ENCODE data around the gene VIM.
"Not testable (repeated sequence)": the region's sequence is repeated elsewhere in the genome, so short reads cannot be mapped to it uniquely, and the experiment has no call there.

VIM gene

DNA sequence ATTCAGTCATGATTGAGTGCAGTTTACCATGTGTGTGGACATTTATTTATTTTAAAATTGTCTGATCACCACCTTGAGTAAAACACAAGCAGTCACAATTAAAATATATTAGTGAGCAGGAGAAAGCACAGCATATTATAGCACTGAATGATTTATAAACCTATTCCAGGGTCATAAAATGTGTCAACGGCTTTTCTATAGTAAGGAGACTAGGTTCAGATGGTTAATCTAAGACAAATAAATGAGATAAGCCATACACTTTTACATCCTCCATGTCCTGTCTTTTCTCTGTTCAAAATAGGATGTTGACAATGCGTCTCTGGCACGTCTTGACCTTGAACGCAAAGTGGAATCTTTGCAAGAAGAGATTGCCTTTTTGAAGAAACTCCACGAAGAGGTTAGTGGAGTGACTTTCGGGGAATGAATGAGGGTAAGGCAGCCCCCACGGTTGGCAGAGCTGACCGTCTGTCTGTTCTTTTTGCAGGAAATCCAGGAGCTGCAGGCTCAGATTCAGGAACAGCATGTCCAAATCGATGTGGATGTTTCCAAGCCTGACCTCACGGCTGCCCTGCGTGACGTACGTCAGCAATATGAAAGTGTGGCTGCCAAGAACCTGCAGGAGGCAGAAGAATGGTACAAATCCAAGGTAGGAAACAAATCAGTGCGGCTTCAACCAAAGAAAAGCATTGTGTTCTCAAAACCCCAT is 5.4 kb downstream of the VIM start:
- no peak for DNase-seq

DNA sequence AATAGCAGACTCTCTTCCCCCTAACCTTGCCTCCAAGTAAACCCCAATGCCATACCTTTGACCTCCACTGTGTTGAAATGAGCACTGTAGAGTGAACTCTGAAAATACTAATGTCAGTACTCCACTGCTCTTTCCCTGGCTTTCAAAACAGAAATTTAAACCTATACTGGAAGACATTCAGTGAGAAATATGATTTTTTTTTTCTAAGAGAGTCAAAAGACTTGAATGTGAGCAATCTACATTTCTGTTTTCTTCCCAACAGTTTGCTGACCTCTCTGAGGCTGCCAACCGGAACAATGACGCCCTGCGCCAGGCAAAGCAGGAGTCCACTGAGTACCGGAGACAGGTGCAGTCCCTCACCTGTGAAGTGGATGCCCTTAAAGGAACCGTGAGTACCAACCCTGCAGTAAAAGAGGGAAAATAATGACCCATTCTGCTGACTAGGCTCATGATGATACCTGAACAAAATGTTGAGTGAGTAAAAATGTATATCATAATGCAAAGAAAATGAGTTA is 6.4 kb downstream of the VIM start:
- DNase-seq, result no peak

DNA sequence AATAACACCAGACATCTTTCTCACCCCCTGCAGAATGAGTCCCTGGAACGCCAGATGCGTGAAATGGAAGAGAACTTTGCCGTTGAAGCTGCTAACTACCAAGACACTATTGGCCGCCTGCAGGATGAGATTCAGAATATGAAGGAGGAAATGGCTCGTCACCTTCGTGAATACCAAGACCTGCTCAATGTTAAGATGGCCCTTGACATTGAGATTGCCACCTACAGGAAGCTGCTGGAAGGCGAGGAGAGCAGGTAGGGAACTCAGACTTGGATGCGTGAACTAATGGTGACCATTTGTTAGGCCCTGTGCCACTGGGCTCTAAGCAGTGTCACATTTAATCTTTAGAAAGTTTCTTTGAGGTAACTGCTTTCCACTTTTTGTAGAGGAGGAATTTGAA is 7.1 kb downstream of the VIM start:
- peak; percentile 36 for DNase-seq

DNA sequence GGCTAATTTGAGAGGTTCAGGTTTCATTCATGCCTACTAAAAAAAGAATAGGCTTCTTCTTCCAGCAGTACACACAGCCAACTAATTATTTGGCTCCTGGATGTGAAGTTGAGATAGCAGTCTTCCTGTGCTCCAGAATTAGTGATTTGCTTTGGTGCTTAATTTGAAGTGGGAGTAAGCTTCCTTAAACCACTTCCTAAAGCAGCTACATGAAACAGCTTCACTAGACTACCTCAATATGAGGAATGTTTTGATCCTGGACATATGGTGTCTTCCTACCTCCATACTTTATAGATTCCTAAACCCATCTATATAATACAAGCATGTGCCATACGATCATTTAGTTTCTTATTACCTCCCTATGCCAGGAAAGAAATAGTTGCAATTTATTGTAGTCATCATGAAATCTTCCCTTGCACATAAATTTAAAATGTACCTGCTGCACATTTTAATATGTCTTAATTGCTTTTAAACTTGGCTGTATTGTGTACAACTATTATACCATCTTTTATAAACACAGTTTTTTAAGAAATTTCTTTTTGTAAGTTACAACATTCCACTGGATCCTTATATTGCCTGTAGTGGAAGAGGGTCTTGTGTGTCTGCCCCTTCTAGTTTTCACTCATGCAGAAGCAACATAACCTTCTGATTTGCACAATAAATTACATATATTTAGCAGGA is 8.6 kb downstream of the VIM start:
- no peak for DNase-seq

DNA sequence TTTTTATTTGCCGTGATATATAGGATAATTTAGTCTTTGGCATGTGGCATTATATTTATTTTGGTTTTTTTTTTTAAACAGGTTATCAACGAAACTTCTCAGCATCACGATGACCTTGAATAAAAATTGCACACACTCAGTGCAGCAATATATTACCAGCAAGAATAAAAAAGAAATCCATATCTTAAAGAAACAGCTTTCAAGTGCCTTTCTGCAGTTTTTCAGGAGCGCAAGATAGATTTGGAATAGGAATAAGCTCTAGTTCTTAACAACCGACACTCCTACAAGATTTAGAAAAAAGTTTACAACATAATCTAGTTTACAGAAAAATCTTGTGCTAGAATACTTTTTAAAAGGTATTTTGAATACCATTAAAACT is 9.1 kb downstream of the VIM start:
- no peak for DNase-seq

DNA sequence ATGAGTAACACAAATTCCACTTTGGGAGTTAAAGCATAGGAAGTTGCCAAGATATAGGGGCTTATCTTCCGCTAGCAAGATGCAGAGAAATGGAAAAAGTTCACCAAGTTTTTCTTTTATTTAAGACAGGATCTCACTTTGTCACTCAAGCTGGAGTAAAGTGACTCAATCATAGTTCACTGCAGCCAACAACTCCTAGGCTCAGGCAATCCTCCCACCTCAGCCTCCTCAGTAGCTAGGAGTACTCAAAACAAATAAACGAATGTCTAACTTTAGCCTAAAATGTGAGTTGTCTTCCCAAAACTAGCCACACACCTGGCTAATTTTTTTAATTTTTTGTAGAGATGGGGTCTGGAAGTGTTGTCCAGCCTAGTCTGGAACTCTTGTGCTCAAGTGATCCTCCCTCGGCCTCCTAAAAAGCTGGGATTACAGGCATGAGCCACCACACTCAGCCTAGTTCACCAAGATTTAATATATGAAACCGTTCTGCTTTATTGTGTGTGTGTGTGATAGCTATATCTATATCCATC is 9.9 kb downstream of the VIM start:
- no peak for DNase-seq

DNA sequence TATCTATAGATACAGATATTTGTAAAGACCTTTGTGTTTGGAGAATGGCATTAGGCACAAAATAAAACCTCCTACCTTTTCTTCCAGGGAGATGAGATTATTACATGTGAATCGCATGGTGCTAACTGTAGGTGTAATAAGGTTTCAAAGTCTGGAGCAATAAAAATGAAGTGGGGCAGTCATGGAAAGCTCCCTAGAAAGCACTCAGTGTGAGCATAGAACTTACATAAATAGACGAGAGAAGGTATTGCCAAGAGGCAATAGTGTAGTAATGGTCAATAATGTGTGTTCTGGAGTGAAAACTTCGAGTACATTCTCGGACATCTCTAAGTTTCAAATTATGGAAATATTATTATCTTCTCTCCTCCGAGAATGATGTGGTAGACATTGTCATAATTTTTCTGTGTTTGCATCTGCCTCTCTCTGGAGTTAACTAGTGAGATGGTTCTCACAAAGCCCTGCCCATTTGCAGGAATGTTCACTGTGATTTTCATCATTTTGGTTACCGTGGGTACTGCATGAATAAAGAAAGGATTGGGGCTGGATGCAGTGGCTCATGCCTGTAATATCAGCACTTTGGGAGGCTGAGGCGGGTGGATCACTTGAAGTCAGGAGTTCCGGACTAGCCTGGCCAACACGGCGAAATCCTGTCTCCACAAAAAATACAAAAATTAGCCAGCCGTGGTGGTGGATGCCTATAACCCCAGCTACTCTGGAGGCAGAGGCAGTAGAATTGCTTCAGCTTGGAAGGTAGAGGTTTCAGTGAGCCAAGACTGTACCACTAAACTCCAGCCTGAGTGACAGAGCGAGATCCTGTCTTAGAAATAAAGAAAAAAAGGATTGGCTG is 10.6 kb downstream of the VIM start:
- no peak for DNase-seq

DNA sequence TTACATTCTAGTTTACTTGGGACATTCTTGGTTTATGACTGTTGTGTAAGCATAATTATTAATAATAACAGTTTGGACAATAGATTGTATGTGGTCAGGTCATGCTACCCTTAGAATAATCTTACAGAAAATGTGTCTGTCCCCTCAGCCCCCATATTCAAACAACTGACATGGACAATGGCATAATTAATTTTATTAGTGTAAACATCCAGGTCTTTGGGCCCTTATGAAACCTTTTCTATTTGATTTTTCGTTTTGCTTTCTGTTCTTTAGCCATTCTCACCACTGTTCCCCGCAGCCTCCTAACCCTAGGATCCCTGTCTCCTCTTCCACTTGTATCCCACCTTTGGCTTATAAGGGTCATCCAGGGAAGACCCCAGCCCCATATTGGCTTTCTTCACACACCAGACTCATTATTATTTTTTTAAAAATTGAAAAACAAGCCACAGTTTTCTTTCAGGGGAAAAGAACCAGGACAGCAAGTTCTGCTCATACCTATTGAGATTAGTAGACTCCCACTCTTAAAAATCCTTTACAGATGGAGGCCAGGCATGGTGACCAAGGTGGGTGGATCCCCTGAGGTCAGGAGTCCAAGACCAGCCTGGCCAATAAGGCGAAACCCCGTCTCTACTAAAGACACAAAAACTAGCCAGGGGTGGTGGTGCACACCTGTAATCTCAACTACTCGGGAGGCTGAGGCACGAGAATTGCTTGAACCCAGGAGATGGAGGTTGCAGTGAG is 11.5 kb downstream of the VIM start:
- no peak for DNase-seq

DNA sequence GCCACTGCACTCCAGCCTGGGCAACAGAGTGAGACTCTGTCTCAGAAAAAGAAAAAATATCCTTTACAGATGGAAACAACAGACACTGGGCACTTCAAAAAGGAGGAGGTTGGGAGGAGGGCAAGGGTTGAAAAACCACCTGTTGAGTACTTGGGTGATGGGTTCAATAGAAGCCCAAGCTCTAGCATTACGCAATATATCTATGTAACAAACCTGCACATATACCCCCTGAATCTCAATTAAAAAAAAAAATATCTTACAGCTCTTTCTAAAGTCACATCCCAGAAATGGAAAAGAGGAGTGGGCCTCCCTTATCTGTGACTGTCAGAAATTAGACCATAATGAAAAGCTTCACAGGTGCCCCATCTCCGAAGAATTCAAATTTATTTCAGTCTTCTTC is 12.1 kb downstream of the VIM start:
- DNase-seq, result no peak

DNA sequence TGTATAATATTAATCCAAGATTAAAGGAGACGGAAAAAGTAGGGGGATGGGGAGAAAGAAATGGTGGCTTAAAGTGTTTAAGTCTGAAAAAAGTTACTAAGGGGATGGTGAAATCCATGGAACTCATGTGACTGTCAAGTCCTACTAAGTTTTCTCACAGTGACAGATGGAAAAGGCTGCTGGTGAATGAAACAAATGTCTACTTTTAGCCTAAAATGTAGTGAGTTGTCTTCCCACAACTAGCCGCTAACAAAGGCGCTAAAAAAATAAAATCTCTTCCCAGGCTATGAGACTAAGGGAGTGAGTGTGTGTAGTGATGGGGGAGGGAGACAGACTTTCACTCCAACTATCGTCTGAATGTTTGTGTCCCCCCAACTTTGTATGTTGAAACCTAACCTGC is 12.6 kb downstream of the VIM start:
- DNase-seq, result no peak

DNA sequence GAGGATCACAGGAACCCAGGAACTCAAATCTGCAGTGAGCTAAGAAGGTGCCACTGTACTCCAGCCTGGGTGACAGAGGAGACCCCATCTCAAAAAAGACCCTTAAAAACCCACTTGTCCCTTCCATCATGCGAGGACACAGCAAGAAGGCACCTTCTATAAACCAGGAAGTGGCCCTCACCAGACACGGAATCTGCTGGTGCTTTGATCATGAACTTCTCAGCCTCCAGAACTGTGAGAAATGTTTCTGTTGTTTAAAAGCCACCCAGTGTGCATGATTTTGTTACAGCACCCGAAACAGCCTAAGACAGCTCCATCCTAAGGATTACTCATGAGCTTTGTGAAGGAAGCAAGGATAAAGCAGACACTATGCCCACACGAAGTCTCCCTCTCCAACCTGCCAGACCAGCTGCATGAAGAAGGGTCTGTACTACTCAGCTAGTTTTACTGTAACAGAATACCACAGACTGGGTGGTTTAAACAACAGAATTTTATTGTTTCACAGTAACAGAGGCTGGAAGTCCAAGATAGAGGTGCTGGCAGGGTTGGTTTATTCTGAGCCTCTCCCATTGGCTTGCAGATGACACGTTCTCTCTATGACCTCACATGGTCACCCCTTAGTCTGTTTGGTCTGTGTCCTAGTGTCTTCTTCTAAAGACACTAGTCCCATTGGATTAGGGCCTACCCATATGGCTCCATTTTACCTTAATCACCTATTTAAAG is 13.7 kb downstream of the VIM start:
- DNase-seq, result no peak

DNA sequence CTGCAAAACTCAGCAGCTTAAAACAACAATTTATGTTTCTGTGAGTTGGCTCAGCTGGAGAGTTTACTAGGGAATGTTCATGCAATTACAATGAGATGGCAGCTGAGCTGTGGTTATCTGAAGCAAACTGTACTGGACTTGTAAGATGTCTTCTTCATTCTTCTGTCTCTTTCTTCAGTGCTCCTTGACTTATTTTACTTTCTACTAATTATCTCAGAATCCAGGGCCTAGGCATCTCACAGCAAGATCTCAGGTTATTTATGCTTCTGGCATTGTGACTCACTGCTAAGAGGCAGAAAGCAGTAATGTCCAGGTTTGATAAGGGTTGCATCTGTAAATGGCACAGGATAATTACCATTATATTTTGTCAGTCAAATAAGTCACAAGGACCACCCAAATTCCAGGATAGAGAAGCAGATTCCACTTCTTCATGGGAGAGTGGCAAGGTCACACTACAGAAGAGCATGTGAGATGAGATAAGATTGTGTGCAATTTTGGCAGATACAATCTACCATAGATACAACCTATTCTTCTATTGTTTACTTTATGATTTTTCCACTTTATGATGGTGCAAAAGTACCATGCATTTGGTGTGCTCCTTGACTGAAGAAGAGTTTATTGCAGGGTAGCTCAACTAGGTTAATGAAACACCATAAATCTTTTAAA is 16.8 kb downstream of the VIM start:
- no peak for DNase-seq

DNA sequence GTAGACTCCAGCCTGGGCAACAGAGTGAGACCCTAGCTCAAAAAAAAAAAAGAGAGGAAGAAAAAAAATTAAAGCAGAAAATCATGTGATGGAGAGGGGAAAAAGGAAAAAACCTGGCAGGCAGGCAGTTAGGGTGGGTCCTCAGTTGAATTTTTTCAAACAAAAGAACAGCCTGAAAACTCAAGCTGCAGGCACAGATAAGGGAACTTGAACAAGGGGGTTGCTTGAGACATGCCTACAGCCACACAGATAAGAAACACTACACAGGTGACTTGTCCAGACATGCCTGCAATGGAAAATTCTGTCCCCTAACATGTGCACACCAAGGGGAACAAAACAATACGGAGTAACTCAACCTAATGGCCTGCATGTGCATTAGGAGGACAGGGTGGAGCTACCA is 19.2 kb downstream of the VIM start:
- DNase-seq, result no peak

DNA sequence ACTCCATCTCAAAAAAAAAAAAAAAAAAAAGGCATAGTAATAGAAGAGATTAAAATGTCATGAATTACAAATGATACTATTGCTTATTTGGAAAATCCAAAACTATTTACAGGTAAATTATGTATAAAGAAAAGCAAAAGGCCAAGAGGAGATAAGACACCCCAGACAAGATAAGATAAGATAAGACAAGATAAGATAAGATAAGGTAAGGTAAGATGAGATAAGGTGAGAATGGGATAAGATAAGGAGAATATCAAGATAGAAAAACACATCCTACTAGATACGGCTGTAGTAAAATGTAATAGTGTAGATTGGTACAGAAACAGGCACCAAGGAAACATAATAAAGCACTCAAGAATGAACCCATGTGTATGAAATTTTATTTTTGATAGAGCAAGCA is 20.9 kb downstream of the VIM start:
- no peak for DNase-seq

DNA sequence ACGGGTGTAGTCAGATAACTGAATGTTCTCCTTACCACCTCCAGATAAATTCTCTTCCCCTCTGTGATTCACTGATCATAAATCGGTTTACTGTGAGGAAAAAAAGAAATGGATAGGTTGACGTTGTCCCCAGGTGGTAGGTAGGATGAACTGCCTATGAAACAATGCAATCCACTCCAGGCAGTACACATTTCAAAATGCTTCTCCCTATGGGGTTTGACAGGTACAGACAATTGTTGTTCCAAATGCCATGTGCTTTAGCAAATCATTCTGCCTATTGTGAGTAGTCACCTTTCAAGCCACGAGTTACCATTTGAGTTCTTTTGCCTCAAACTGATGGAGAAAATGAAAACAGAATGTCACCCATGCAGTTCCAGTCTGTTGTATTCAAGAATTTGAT is 21.8 kb downstream of the VIM start:
- DNase-seq, result peak; percentile 29

DNA sequence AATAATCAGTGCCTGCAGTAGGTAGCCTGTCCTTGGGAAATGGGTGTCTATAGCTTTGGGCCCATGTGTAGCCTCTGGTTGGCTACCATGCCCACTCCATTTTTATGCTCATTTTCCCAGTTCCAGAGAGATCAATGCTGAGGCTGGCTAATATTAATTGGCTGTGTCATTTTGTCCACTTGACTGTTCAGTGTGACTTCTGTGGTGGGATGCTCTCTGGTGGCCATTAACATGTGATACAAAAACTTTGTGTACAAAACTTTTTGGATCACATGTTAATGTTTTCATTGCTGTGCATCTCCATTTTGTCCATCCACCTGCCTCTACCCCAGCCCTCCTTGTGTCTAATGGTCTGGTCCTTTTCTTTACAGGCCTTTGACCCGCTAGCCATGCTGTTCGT is 22.7 kb downstream of the VIM start:
- no peak for DNase-seq

DNA sequence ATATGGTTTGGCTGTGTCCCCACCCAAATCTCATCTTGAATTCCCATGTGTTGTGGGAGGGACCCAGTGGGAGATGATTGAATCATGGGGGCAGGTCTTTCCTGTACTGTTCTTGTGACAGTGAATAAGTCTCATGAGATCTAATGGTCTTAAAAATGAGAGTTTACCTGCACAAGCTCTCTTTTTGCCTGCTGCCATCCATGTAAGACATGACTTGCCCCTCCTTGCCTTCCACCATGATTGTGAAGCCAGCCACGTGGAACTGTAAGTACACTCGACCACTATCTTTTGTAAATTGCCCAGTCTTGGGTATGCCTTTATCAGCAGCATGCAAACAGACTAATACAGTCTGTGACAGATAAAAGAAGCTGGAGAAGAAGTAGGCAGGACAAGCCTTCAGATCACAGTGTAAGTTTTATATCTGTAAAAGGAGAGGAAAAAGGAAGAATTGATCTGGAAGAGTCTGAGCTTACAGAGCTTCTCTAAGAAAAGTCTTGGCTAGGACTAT is 26.6 kb downstream of the VIM start:
- DNase-seq, result not testable (repeated sequence)

DNA sequence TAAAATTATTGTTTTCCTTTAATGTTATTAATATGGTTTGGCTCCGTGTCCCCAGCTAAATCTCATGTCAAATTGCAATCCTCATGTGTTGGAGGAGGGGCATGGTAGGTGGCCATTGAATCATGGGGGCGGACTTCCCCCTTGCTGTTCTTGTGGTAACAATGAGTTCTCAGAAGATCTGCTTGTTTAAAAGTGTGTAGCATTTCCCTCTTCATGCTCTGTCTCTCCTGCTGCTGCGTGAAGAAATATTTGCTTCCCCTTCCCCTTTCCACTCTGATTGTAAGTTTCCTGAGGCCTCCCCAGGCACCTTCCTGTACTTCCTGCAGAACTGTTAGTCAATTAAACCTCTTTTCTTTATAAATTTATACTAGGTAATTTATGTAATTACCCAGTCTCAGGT is 27.5 kb downstream of the VIM start:
- DNase-seq, result no peak

DNA sequence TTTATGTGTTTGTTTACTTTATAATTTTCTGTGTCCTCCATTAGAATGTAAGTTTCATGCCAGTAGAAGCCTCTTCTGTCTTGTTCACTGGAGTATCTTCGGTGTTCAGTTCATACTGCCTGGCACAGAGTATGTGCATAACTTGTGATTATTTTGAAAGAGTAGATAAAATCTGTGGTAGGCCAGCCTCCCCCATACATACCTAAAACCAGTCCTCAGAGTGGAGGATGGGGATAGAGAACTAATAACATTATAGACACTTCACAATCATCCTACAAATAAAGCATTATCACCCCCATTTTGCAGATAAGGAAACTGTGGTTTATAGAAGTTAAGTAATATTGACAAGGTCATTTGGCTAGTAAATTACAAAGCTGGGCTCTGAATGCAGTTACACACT is 28.0 kb downstream of the VIM start:
- DNase-seq, result no peak

DNA sequence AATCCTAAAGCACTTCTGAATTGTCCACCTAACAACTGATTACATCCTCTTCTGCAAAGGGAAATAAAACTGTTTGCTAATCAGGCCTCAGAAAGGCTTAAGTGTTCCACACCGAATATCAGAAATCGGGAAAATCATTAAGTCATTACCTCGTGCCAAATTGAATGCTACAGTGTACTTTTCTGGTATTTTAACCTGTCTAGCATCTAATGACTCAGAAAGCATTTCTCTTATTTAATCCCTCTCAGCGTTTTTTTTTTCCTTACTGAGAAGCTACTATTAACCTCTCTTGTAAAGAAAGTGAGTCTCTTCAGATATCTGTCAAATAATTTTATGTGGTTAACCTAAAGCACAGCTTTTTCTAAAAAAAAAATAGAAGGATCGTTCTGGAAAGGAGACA is 28.6 kb downstream of the VIM start:
- DNase-seq, result no peak

Measured in activated CD4-positive, alpha-beta T cell treated with anti-CD3 and anti-CD28 coated beads, Interleukin-10, Interleukin-2, amounts not matched to agents 100 ng/mL and 50 ng/mL, durations not matched to agents 16 hours and 8 hours (primary cell).